Measurements from ENCODE around the gene DHX35.

DNA sequence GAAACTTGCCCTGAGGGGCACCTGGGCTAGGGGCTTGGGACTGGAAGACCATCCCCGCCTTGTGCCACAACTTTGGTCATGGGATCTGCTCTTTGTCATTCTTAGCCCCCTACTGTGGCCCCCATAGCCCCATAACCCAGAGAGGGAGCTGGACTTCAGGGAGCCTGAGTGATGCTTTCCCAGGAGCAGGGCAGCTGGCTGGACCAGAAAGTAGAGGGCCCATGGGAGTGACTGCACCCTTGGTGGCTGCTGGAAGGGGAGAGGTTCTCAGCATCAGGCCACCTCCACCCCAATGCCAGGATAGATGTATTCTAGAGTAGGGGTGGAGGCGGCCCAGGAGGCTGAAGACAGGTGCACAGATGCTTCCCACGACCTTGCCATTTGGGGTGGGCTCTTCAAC, 41.7 kb upstream of the DHX35 start:
- TF ChIP-seq MAX (IDR thresholded peaks at IDR 0.05) = no peak
- TF ChIP-seq SRF (IDR thresholded peaks at IDR 0.05; ENCODE audit: low read depth) = no peak
- TF ChIP-seq POLR2A (IDR thresholded peaks at IDR 0.05; ENCODE audit: borderline replicate concordance, extremely low read depth, insufficient read depth, insufficient read length) = no peak
- no peak for TF ChIP-seq CTCF (IDR thresholded peaks at IDR 0.05 in 2 of 3, conservative IDR thresholded peaks at IDR 0.05 in 1 of 3; ENCODE audit: borderline replicate concordance in 1 of 3, insufficient read depth in 1 of 3, low read depth in 2 of 3, low read length in 2 of 3)
- no peak for TF ChIP-seq CEBPB (IDR thresholded peaks at IDR 0.05; ENCODE audit: low read depth)
- TF ChIP-seq POLR2AphosphoS5 (IDR thresholded peaks at IDR 0.05; ENCODE audit: low read depth, low read length) = no peak

Measured in HCT116 (cell line).